Activated naive CD4-positive, alpha-beta T cell treated with Interleukin-2 at 50 U/mL for 16 hours (primary cell): ENCODE measurements around the gene DAPK2.
"Not testable (repeated sequence)": the region's sequence is repeated elsewhere in the genome, so short reads cannot be mapped to it uniquely, and the experiment has no call there.

Experiments used
- DNase-seq: peaks from one replicate; pipeline ENCODE4 v3.0.0-alpha.2; 2020

DAPK2 gene

GRCh38 chr15:63909819-63910437 is 136.4 kb downstream of the DAPK2 start:
- no peak for DNase-seq

GRCh38 chr15:63908991-63909390 is 137.3 kb downstream of the DAPK2 start:
- DNase-seq = no peak

GRCh38 chr15:63908281-63908680 is 138.0 kb downstream of the DAPK2 start:
- no peak for DNase-seq

- no peak for DNase-seq
Measured at GRCh38 chr15:63907521-63907920, 138.8 kb downstream of the DAPK2 start.

- no peak for DNase-seq
Measured at GRCh38 chr15:63906266-63906584, 140.1 kb downstream of the DAPK2 start.

- no peak for DNase-seq
Measured at GRCh38 chr15:63905558-63906265, 140.6 kb downstream of the DAPK2 start.

- no peak for DNase-seq
Measured at GRCh38 chr15:63905131-63905530, 141.2 kb downstream of the DAPK2 start.

- no peak for DNase-seq
Measured at GRCh38 chr15:63904042-63904441, 142.2 kb downstream of the DAPK2 start.

GRCh38 chr15:63902671-63903035 is 143.6 kb downstream of the DAPK2 start:
- no peak for DNase-seq

- DNase-seq = no peak
Measured at GRCh38 chr15:63901912-63902670, 144.2 kb downstream of the DAPK2 start.

- DNase-seq = no peak
Measured at GRCh38 chr15:63900306-63900705, 146.0 kb downstream of the DAPK2 start.

GRCh38 chr15:63899606-63900005 is 146.7 kb downstream of the DAPK2 start:
- DNase-seq = not testable (repeated sequence)

GRCh38 chr15:63899193-63899592 is 147.1 kb downstream of the DAPK2 start:
- DNase-seq = no peak

GRCh38 chr15:63896336-63897115 is 149.8 kb downstream of the DAPK2 start:
- DNase-seq = no peak

GRCh38 chr15:63895787-63896218 is 150.5 kb downstream of the DAPK2 start:
- DNase-seq = no peak

- no peak for DNase-seq
Measured at GRCh38 chr15:63895194-63895593, 151.1 kb downstream of the DAPK2 start.

GRCh38 chr15:63894662-63894949 is 151.7 kb downstream of the DAPK2 start:
- no peak for DNase-seq

- DNase-seq = no peak
Measured at GRCh38 chr15:63893866-63894661, 152.2 kb downstream of the DAPK2 start.

GRCh38 chr15:63892794-63893441 is 153.4 kb downstream of the DAPK2 start:
- DNase-seq = peak; percentile 72

GRCh38 chr15:63891768-63892133 is 154.5 kb downstream of the DAPK2 start:
- DNase-seq = no peak

- DNase-seq = peak; percentile 78
Measured at GRCh38 chr15:63891079-63891767, 155.1 kb downstream of the DAPK2 start.

GRCh38 chr15:63890617-63891016 is 155.7 kb downstream of the DAPK2 start:
- no peak for DNase-seq
